ENCODE measurements around the gene RBP4. TPM values are rescaled to one million over a fixed set of nuclear protein-coding genes. Genes with fewer than 3 reads are reported as not detected.

RBP4 gene
- total and polyA plus RNA-seq, 9 of the 15 experiments (the other 6 are each of a cell fraction or from before 2014, with no cell fraction given), result 0.91 TPM; not detected in 8

DNA sequence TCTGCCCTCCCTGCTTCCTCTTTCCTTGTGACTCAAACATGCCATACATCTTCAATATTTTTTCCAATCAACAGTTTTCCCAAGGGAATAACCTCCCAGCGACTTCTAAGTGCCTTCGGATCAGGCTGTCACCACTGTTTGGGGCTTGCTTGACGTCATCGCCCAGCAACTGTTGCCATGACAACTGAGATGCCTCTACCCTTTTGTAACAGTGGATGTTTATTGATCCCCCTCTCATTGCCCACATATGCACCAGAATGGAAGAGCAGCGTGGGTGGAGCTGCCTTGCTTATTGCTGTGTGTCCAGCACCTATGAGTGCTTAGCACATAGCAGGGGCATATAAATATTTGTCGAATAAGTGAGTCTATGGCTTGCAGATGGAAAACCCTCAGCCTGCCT lies 20.2 kb downstream of the RBP4 start:
- ChIA-PET POLR2A (no interaction called here), CTCF (ENCODE audit: low intra/inter-chr PET ratio) (no interaction called here)
- Histone ChIP-seq H3K4me3 (no peak overlapping the region), H3K79me2 (ENCODE audit: control insufficient read depth, insufficient read depth, low read length) (no peaks in the 10 kb centered on the region), H3K36me3 (ENCODE audit: control insufficient read depth, insufficient read depth, low read length) (no peaks in the 10 kb centered on the region), H3K9ac (ENCODE audit: insufficient read depth in 1 of 2, low read depth in 2 of 2, low read length in 2 of 2) (no peak overlapping the region), H2AFZ (ENCODE audit: low read depth, low read length) (no peak overlapping the region), H3K9me3 (replicated peaks; ENCODE audit: control insufficient read depth, insufficient read depth, low read depth, low read length) (no peaks in the 10 kb centered on the region), H3K27me3 (ENCODE audit: control insufficient read depth in 2 of 2, insufficient read depth in 2 of 2, low read length in 2 of 2) (peaks cover 0 to 10% of the 10 kb centered on the region in 2 experiments; a peak in 3 of 5 replicates), H3K9me1 (ENCODE audit: control insufficient read depth, insufficient read depth, low read length) (no peaks in the 10 kb centered on the region), H4K20me1 (replicated peaks; ENCODE audit: control insufficient read depth, insufficient read depth, low read length) (no peaks in the 10 kb centered on the region), H3K27ac (ENCODE audit: extremely low read depth, low read depth, low read length) (no peak overlapping the region), H3K4me2 (ENCODE audit: insufficient read depth, low read length) (no peak overlapping the region), H3K4me1 (replicated peaks in 1 of 2; ENCODE audit: control insufficient read depth in 2 of 2, insufficient read depth in 2 of 2, low read length in 2 of 2) (no peaks in the 10 kb centered on the region; a peak in 1 of 5 replicates)
- no TSS peak for BruUV-seq (replicated peaks)
- in situ Hi-C loops (cut with MboI), result no loop called here
- TF ChIP-seq, protein P1, sequence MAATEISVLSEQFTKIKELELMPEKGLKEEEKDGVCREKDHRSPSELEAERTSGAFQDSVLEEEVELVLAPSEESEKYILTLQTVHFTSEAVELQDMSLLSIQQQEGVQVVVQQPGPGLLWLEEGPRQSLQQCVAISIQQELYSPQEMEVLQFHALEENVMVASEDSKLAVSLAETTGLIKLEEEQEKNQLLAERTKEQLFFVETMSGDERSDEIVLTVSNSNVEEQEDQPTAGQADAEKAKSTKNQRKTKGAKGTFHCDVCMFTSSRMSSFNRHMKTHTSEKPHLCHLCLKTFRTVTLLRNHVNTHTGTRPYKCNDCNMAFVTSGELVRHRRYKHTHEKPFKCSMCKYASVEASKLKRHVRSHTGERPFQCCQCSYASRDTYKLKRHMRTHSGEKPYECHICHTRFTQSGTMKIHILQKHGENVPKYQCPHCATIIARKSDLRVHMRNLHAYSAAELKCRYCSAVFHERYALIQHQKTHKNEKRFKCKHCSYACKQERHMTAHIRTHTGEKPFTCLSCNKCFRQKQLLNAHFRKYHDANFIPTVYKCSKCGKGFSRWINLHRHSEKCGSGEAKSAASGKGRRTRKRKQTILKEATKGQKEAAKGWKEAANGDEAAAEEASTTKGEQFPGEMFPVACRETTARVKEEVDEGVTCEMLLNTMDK (IDR thresholded peaks at IDR 0.05; ENCODE audit: borderline replicate concordance, insufficient read depth, low read depth, low read length, poor library complexity, severe bottlenecking), result no peak
- TF ChIP-seq CHCHD3 (CRISPR knock-in tag; IDR thresholded peaks at IDR 0.05) (no peak), RFX1 (IDR thresholded peaks at IDR 0.05) (peak; percentile 88), MYNN (IDR thresholded peaks at IDR 0.05) (0 out of 2 replicates have a peak, but pooled peaks have one; percentile 30), MYNN (CRISPR knock-in tag; IDR thresholded peaks at IDR 0.05) (no peak), CSDE1 (IDR thresholded peaks at IDR 0.05) (0 out of 4 replicates have a peak, but pooled peaks of 1 of the 2 experiments have one; percentile 27)
- ATAC-seq (no peak), FAIRE-seq (no peak), DNase-seq (ENCODE audit: extremely low read depth in 1 of 4, low spot score in 3 of 4) (peak in 1 of 4 experiments; percentile 11)
- WGBS (ENCODE audit: insufficient coverage, low coverage, missing lambda C conversion rate), result 2% methylated on average over 5 of the region's 6 CpGs
- intact Hi-C loops (cut with micrococcal nuclease), result no loop called here
